GM21381 (cell line): ENCODE results near the gene IGLL5.
"Not testable (repeated sequence)": the region's sequence is repeated elsewhere in the genome, so short reads cannot be mapped to it uniquely, and the experiment has no call there.

ENCODE experiments used
- ATAC-seq: cut with Tn5 transposase; IDR thresholded peaks from one replicate; pipeline ENCODE4 v1.9.1; 2021; ENCODE audit warnings: mild to moderate bottlenecking, moderate library complexity; ENCODE audit not compliant: unreplicated experiment

IGLL5 gene

GRCh38 chr22:22912988-22913253, 25.3 kb downstream of the IGLL5 start:
- no peak for ATAC-seq

GRCh38 chr22:22913989-22914388, 26.4 kb downstream of the IGLL5 start:
- ATAC-seq: no peak

- no peak for ATAC-seq
Measured at GRCh38 chr22:22914726-22915669, 27.4 kb downstream of the IGLL5 start.

- ATAC-seq: no peak
Measured at GRCh38 chr22:22915670-22916035, 28.0 kb downstream of the IGLL5 start.

- ATAC-seq: no peak
Measured at GRCh38 chr22:22916215-22916951, 28.8 kb downstream of the IGLL5 start.

GRCh38 chr22:22916952-22917290, 29.3 kb downstream of the IGLL5 start:
- ATAC-seq: no peak

- ATAC-seq: no peak
Measured at GRCh38 chr22:22917377-22917776, 29.8 kb downstream of the IGLL5 start.

- ATAC-seq: no peak
Measured at GRCh38 chr22:22918297-22918965, 30.8 kb downstream of the IGLL5 start.

GRCh38 chr22:22919041-22919440, 31.4 kb downstream of the IGLL5 start:
- no peak for ATAC-seq

- no peak for ATAC-seq
Measured at GRCh38 chr22:22920104-22920654, 32.6 kb downstream of the IGLL5 start.

- no peak for ATAC-seq
Measured at GRCh38 chr22:22920910-22921550, 33.4 kb downstream of the IGLL5 start.

GRCh38 chr22:22921575-22921974, 34.0 kb downstream of the IGLL5 start:
- no peak for ATAC-seq

- ATAC-seq: not testable (repeated sequence)
Measured at GRCh38 chr22:22922092-22922953, 34.7 kb downstream of the IGLL5 start.

GRCh38 chr22:22922954-22923319, 35.3 kb downstream of the IGLL5 start:
- no peak for ATAC-seq

GRCh38 chr22:22923379-22923778, 35.8 kb downstream of the IGLL5 start:
- ATAC-seq: no peak

GRCh38 chr22:22923930-22924329, 36.3 kb downstream of the IGLL5 start:
- no peak for ATAC-seq

- ATAC-seq: no peak
Measured at GRCh38 chr22:22924369-22925145, 36.9 kb downstream of the IGLL5 start.

- no peak for ATAC-seq
Measured at GRCh38 chr22:22925146-22925804, 37.7 kb downstream of the IGLL5 start.

- ATAC-seq: no peak
Measured at GRCh38 chr22:22925805-22926369, 38.3 kb downstream of the IGLL5 start.
